Neural cell (in vitro differentiated cells): ENCODE measurements around the gene ELP1. TPM values are rescaled to one million over a fixed set of nuclear protein-coding genes. Genes with fewer than 3 reads are reported as not detected.

Source experiments
- H2AFZ ChIP-seq: fragments of 200-600, 300-800 bp; sonication (generic), shearing (Covaris generic); 2 replicates; pipeline ENCODE4 v1.6.0; 2014; ENCODE audit warnings: low read depth, mild to moderate bottlenecking, antibody characterized with exemption, low read length, moderate library complexity
- H3F3A ChIP-seq: fragments of 200-600 bp; shearing (Covaris generic); 2 replicates; pipeline ENCODE4 v1.6.1; 2016; ENCODE audit warnings: mild to moderate bottlenecking, moderate library complexity, mixed read lengths, antibody characterized with exemption, low read length; ENCODE audit not compliant: insufficient read depth, poor library complexity, severe bottlenecking
- H3K27ac ChIP-seq: fragments of 200-600, 300-800 bp; sonication (generic), shearing (Covaris generic); 2 replicates; pipeline ENCODE4 v1.5.1; 2014; ENCODE audit warnings: mild to moderate bottlenecking, low read length, moderate library complexity
- H3K27me3 ChIP-seq: fragments of 300-800, 200-600 bp; sonication (generic), shearing (Covaris generic); 2 replicates; pipeline ENCODE4 v1.6.0; 2014; ENCODE audit warnings: mild to moderate bottlenecking, low read depth, low read length, moderate library complexity; ENCODE audit not compliant: insufficient read depth
- H3K36me3 ChIP-seq: fragments of 300-800, 200-600 bp; sonication (generic), shearing (Covaris generic); 2 replicates; pipeline ENCODE4 v1.5.1; 2014; ENCODE audit warnings: mild to moderate bottlenecking, antibody characterized with exemption, low read length, moderate library complexity; ENCODE audit not compliant: insufficient read depth
- H3K4me2 ChIP-seq: fragments of 300-800, 200-600 bp; sonication (generic), shearing (Covaris generic); 2 replicates; pipeline ENCODE4 v1.6.0; 2014; ENCODE audit warnings: mild to moderate bottlenecking, low read length
- H3K4me3 ChIP-seq: fragments of 300-800, 200-600 bp; sonication (generic), shearing (Covaris generic); 2 replicates; pipeline ENCODE4 v1.5.1; 2014; ENCODE audit warnings: mild to moderate bottlenecking, low read length, moderate library complexity
- H3K79me2 ChIP-seq: fragments of 200-600 bp; shearing (Covaris generic); replicated peaks from 2 replicates; pipeline ENCODE4 v1.6.0; 2014; ENCODE audit warnings: mild to moderate bottlenecking, low read length, moderate library complexity; ENCODE audit not compliant: insufficient read depth
- H3K9ac ChIP-seq: fragments of 300-800, 200-600 bp; sonication (generic), shearing (Covaris generic); 2 replicates; pipeline ENCODE4 v1.6.1; 2016; ENCODE audit warnings: mild to moderate bottlenecking, low read length, mixed read lengths
- H3K9me2 ChIP-seq: fragments of 200-600 bp; shearing (Covaris generic); 2 replicates; pipeline ENCODE4 v1.6.1; 2016; ENCODE audit warnings: mild to moderate bottlenecking, low read length, mixed read lengths; ENCODE audit not compliant: insufficient read depth
- H3K9me3 ChIP-seq: fragments of 200-600, 300-800 bp; sonication (generic), shearing (Covaris generic); 2 replicates; pipeline ENCODE4 v1.6.1; 2016; ENCODE audit warnings: mild to moderate bottlenecking, mixed run types, low read length, moderate library complexity, mixed read lengths
- H4K20me1 ChIP-seq: fragments of 200-600 bp; shearing (Covaris generic); 2 replicates; pipeline ENCODE4 v1.6.1; 2016; ENCODE audit warnings: mild to moderate bottlenecking, mixed run types; ENCODE audit not compliant: insufficient read depth
- CTCF ChIP-seq: fragments of 450-650 bp; IDR thresholded peaks from 2 replicates; pipeline ENCODE4 v1.5.1; 2014; ENCODE audit warnings: antibody characterized with exemption, mild to moderate bottlenecking, moderate library complexity; ENCODE audit not compliant: poor library complexity, severe bottlenecking
- EP300 ChIP-seq: fragments of 450-650 bp; conservative IDR thresholded peaks from 2 replicates; pipeline ENCODE4 v1.6.1; 2014; ENCODE audit warnings: antibody characterized with exemption, mild to moderate bottlenecking, moderate library complexity; ENCODE audit not compliant: poor library complexity, severe bottlenecking
- EZH2 ChIP-seq: fragments of 200-600, 300-800 bp; shearing (Covaris generic), sonication (generic); IDR thresholded peaks from 2 replicates; pipeline ENCODE4 v1.6.1; 2014; ENCODE audit warnings: antibody characterized with exemption, low read length, borderline replicate concordance, mild to moderate bottlenecking; ENCODE audit not compliant: insufficient read depth, poor library complexity, severe bottlenecking
- MXI1 ChIP-seq: fragments of 450-650 bp; conservative IDR thresholded peaks from 2 replicates; pipeline ENCODE4 v1.6.1; 2014; ENCODE audit warnings: antibody characterized with exemption, mild to moderate bottlenecking; ENCODE audit not compliant: poor library complexity, severe bottlenecking
- POLR2AphosphoS5 ChIP-seq: IDR thresholded peaks from 2 replicates; pipeline ENCODE4 v1.6.1; 2012
- RAD21 ChIP-seq: fragments of 450-650 bp; conservative IDR thresholded peaks from 2 replicates; pipeline ENCODE4 v1.6.1; 2014; ENCODE audit warnings: antibody characterized with exemption, mild to moderate bottlenecking, moderate library complexity
- REST ChIP-seq: IDR thresholded peaks from 2 replicates; pipeline ENCODE4 v1.6.1; 2012; ENCODE audit warnings: borderline replicate concordance
- SMC3 ChIP-seq: fragments of 450-650 bp; conservative IDR thresholded peaks from 2 replicates; pipeline ENCODE4 v1.6.1; 2014; ENCODE audit warnings: antibody characterized with exemption, mild to moderate bottlenecking, moderate library complexity; ENCODE audit not compliant: poor library complexity
- TAF1 ChIP-seq: IDR thresholded peaks from 2 replicates; pipeline ENCODE4 v1.6.1; 2012; ENCODE audit warnings: low read depth
- polyA plus RNA-seq: library from polyadenylated mRNA; depleted of rRNA; stranded (reverse); fragments of >200 nt; gene quantifications from 2 replicates; pipeline ENCODE4 v1.2.3, GENCODE V29; 2014

Gene ELP1
- polyA plus RNA-seq, 1 donor from 2014 or later, result 112 TPM

GRCh38 chr9:108860354-108860753, 73.6 kb downstream of the ELP1 start:
- Histone ChIP-seq H3F3A (no peaks in the 10 kb centered on the region), H3K4me2 (no peak overlapping the region), H3K9ac (no peak overlapping the region), H4K20me1 (no peaks in the 10 kb centered on the region), H3K36me3 (no peaks in the 10 kb centered on the region), H3K27ac (no peak overlapping the region), H3K9me3 (no peaks in the 10 kb centered on the region), H3K79me2 (no peaks in the 10 kb centered on the region), H2AFZ (no peak overlapping the region), H3K4me3 (no peak overlapping the region), H3K27me3 (no peaks in the 10 kb centered on the region), H3K9me2 (no peaks in the 10 kb centered on the region)
- no peak for TF ChIP-seq SMC3
- no peak for TF ChIP-seq TAF1
- TF ChIP-seq REST, result no peak
- no peak for TF ChIP-seq EZH2
- TF ChIP-seq CTCF, result no peak
- TF ChIP-seq EP300, result no peak
- no peak for TF ChIP-seq MXI1
- TF ChIP-seq RAD21, result no peak
- no peak for TF ChIP-seq POLR2AphosphoS5

GRCh38 chr9:108859459-108860114, 74.3 kb downstream of the ELP1 start:
- no peak overlapping the region for H3K4me3 ChIP-seq
- no peaks in the 10 kb centered on the region for H3K9me3 ChIP-seq
- H3K4me2 ChIP-seq, result no peak overlapping the region
- no peak overlapping the region for H3K27ac ChIP-seq
- no peaks in the 10 kb centered on the region for H3F3A ChIP-seq
- no peak overlapping the region for H3K9ac ChIP-seq
- no peaks in the 10 kb centered on the region for H4K20me1 ChIP-seq
- H3K9me2 ChIP-seq, result no peaks in the 10 kb centered on the region
- no peak for TF ChIP-seq POLR2AphosphoS5
- no peak for TF ChIP-seq TAF1
- no peak for TF ChIP-seq EZH2
- no peaks in the 10 kb centered on the region for H3K79me2 ChIP-seq
- no peaks in the 10 kb centered on the region for H3K27me3 ChIP-seq
- no peak overlapping the region for H2AFZ ChIP-seq
- H3K36me3 ChIP-seq, result no peaks in the 10 kb centered on the region
